Retinal pigment epithelial cell (primary cell): ENCODE measurements around the gene HCFC2.

ENCODE experiments used
- DNase-seq: peaks from one replicate; pipeline ENCODE4 v3.0.0-alpha.2; 2010; ENCODE audit warnings: low read depth
- H3K4me3 ChIP-seq: 2 replicates; pipeline ENCODE4 v1.5.1; 2011; ENCODE audit warnings: mild to moderate bottlenecking, low read length, control low read depth, moderate library complexity
- CTCF ChIP-seq: conservative IDR thresholded peaks from 2 replicates; pipeline ENCODE4 v1.5.1; 2011; ENCODE audit warnings: low read depth, low read length, control low read depth, inconsistent platforms

Gene HCFC2

GRCh38 chr12:104083769-104084475 is 19.6 kb downstream of the HCFC2 start:
- no peak for TF ChIP-seq CTCF
- H3K4me3 ChIP-seq = no peak overlapping the region
- DNase-seq = no peak

- H3K4me3 ChIP-seq = no peak overlapping the region
- DNase-seq = no peak
- TF ChIP-seq CTCF = no peak
Measured at GRCh38 chr12:104090685-104091084, 26.4 kb downstream of the HCFC2 start.

GRCh38 chr12:104091136-104091535 is 26.8 kb downstream of the HCFC2 start:
- TF ChIP-seq CTCF = no peak
- no peak overlapping the region for H3K4me3 ChIP-seq
- no peak for DNase-seq

- no peak for TF ChIP-seq CTCF
- no peak for DNase-seq
- no peak overlapping the region for H3K4me3 ChIP-seq
Measured at GRCh38 chr12:104094284-104094683, 30.0 kb downstream of the HCFC2 start.

GRCh38 chr12:104095289-104095688 is 31.0 kb downstream of the HCFC2 start:
- H3K4me3 ChIP-seq = no peak overlapping the region
- no peak for TF ChIP-seq CTCF
- no peak for DNase-seq

GRCh38 chr12:104097954-104098353 is 33.6 kb downstream of the HCFC2 start:
- no peak overlapping the region for H3K4me3 ChIP-seq
- no peak for DNase-seq
- no peak for TF ChIP-seq CTCF

GRCh38 chr12:104105461-104105860 is 41.1 kb downstream of the HCFC2 start:
- TF ChIP-seq CTCF = no peak
- no peak overlapping the region for H3K4me3 ChIP-seq
- DNase-seq = no peak
